Measurements from ENCODE around the gene TENM4.

TENM4 gene

GRCh38 chr11:78664636-78665035 lies 776.2 kb downstream of the TENM4 start:
- no peaks in the 10 kb centered on the region for H3K27me3 ChIP-seq (ENCODE audit: low read depth)
- H3K36me3 ChIP-seq (replicated peaks) = no peaks in the 10 kb centered on the region
- no peaks in the 10 kb centered on the region for H3K9me3 ChIP-seq
- no peak overlapping the region for H3K4me3 ChIP-seq
- in situ Hi-C loops (cut with MboI; ENCODE audit: low sequenced_read_pairs) = no loop called here
- H3K4me1 ChIP-seq = no peaks in the 10 kb centered on the region; the same call in 1 of the 2 replicates
- DNase-seq (ENCODE audit: low spot score in 2 of 2) = peak in 1 of 2 experiments; percentile 42

- Histone ChIP-seq H3K4me3 (no peak overlapping the region), H3K9me3 (no peaks in the 10 kb centered on the region)
- in situ Hi-C loops (cut with MboI; ENCODE audit: low sequenced_read_pairs) = no loop called here
Measured at GRCh38 chr11:78662811-78663210, 778.0 kb downstream of the TENM4 start.

GRCh38 chr11:78660471-78660870 lies 780.4 kb downstream of the TENM4 start:
- Histone ChIP-seq H3K4me3 (no peak overlapping the region), H3K9me3 (no peaks in the 10 kb centered on the region), H3K4me1 (no peaks in the 10 kb centered on the region; the same call in 1 of the 2 replicates), H3K27me3 (ENCODE audit: low read depth) (no peaks in the 10 kb centered on the region), H3K36me3 (replicated peaks) (no peaks in the 10 kb centered on the region)
- in situ Hi-C loops (cut with MboI; ENCODE audit: low sequenced_read_pairs) = no loop called here
- peak in 1 of 2 experiments; percentile 1 for DNase-seq (ENCODE audit: low spot score in 2 of 2)

More at GRCh38 chr11:78662811-78663210, 778.0 kb downstream of the TENM4 start:
- H3K27me3 ChIP-seq (ENCODE audit: low read depth) = no peaks in the 10 kb centered on the region
- no peaks in the 10 kb centered on the region; the same call in 1 of the 2 replicates for H3K4me1 ChIP-seq
- DNase-seq (ENCODE audit: low spot score in 2 of 2) = no peak
- no peaks in the 10 kb centered on the region for H3K36me3 ChIP-seq (replicated peaks)

- DNase-seq (ENCODE audit: low spot score in 2 of 2) = peak in 1 of 2 experiments; percentile 7
- no peaks in the 10 kb centered on the region for H3K9me3 ChIP-seq
- H3K36me3 ChIP-seq (replicated peaks) = no peaks in the 10 kb centered on the region
- no peak overlapping the region for H3K4me3 ChIP-seq
- no peaks in the 10 kb centered on the region; the same call in 1 of the 2 replicates for H3K4me1 ChIP-seq
- H3K27me3 ChIP-seq (ENCODE audit: low read depth) = no peaks in the 10 kb centered on the region
- in situ Hi-C loops (cut with MboI; ENCODE audit: low sequenced_read_pairs) = no loop called here
Measured at GRCh38 chr11:78659326-78660270, 781.2 kb downstream of the TENM4 start.

- H3K9me3 ChIP-seq = no peaks in the 10 kb centered on the region
- in situ Hi-C loops (cut with MboI; ENCODE audit: low sequenced_read_pairs) = no loop called here
- H3K36me3 ChIP-seq (replicated peaks) = no peaks in the 10 kb centered on the region
- no peak overlapping the region for H3K4me3 ChIP-seq
- no peaks in the 10 kb centered on the region for H3K4me1 ChIP-seq
- no peaks in the 10 kb centered on the region for H3K27me3 ChIP-seq (ENCODE audit: low read depth)
- no peak for DNase-seq (ENCODE audit: low spot score in 2 of 2)
Measured at GRCh38 chr11:78657968-78658839, 782.6 kb downstream of the TENM4 start.

- no peaks in the 10 kb centered on the region for H3K27me3 ChIP-seq (ENCODE audit: low read depth)
- H3K4me1 ChIP-seq = no peaks in the 10 kb centered on the region
- no peak for DNase-seq (ENCODE audit: low spot score in 2 of 2)
- in situ Hi-C loops (cut with MboI; ENCODE audit: low sequenced_read_pairs) = no loop called here
- H3K36me3 ChIP-seq (replicated peaks) = no peaks in the 10 kb centered on the region
- no peak overlapping the region for H3K4me3 ChIP-seq
- no peaks in the 10 kb centered on the region for H3K9me3 ChIP-seq
Measured at GRCh38 chr11:78657441-78657840, 783.4 kb downstream of the TENM4 start.

- no peaks in the 10 kb centered on the region for H3K27me3 ChIP-seq (ENCODE audit: low read depth)
- in situ Hi-C loops (cut with MboI; ENCODE audit: low sequenced_read_pairs) = no loop called here
- no peaks in the 10 kb centered on the region for H3K4me1 ChIP-seq
- H3K4me3 ChIP-seq = no peak overlapping the region
- no peak for DNase-seq (ENCODE audit: low spot score in 2 of 2)
- H3K9me3 ChIP-seq = no peaks in the 10 kb centered on the region
- H3K36me3 ChIP-seq (replicated peaks) = no peaks in the 10 kb centered on the region
Measured at GRCh38 chr11:78656984-78657383, 783.8 kb downstream of the TENM4 start.

GRCh38 chr11:78656327-78656726 lies 784.5 kb downstream of the TENM4 start:
- H3K27me3 ChIP-seq (ENCODE audit: low read depth) = no peaks in the 10 kb centered on the region
- H3K9me3 ChIP-seq = no peaks in the 10 kb centered on the region
- no peaks in the 10 kb centered on the region for H3K36me3 ChIP-seq (replicated peaks)
- no peaks in the 10 kb centered on the region for H3K4me1 ChIP-seq
- no peak for DNase-seq (ENCODE audit: low spot score in 2 of 2)
- in situ Hi-C loops (cut with MboI; ENCODE audit: low sequenced_read_pairs) = no loop called here
- H3K4me3 ChIP-seq = no peak overlapping the region

- Histone ChIP-seq H3K4me1 (no peaks in the 10 kb centered on the region), H3K36me3 (replicated peaks) (no peaks in the 10 kb centered on the region), H3K4me3 (no peak overlapping the region), H3K9me3 (no peaks in the 10 kb centered on the region), H3K27me3 (ENCODE audit: low read depth) (no peaks in the 10 kb centered on the region)
- DNase-seq (ENCODE audit: low spot score in 2 of 2) = no peak
- in situ Hi-C loops (cut with MboI; ENCODE audit: low sequenced_read_pairs) = no loop called here
Measured at GRCh38 chr11:78655561-78655960, 785.3 kb downstream of the TENM4 start.

GRCh38 chr11:78654866-78655265 lies 786.0 kb downstream of the TENM4 start:
- in situ Hi-C loops (cut with MboI; ENCODE audit: low sequenced_read_pairs) = no loop called here
- DNase-seq (ENCODE audit: low spot score in 2 of 2) = no peak

GRCh38 chr11:78654071-78654470 lies 786.8 kb downstream of the TENM4 start:
- H3K27me3 ChIP-seq (ENCODE audit: low read depth) = no peaks in the 10 kb centered on the region
- DNase-seq (ENCODE audit: low spot score in 2 of 2) = no peak
- H3K4me3 ChIP-seq = no peak overlapping the region
- H3K36me3 ChIP-seq (replicated peaks) = no peaks in the 10 kb centered on the region
- no peaks in the 10 kb centered on the region for H3K4me1 ChIP-seq
- in situ Hi-C loops (cut with MboI; ENCODE audit: low sequenced_read_pairs) = no loop called here
- no peaks in the 10 kb centered on the region for H3K9me3 ChIP-seq

More at GRCh38 chr11:78654866-78655265, 786.0 kb downstream of the TENM4 start:
- Histone ChIP-seq H3K27me3 (ENCODE audit: low read depth) (no peaks in the 10 kb centered on the region), H3K9me3 (no peaks in the 10 kb centered on the region), H3K36me3 (replicated peaks) (no peaks in the 10 kb centered on the region), H3K4me1 (no peaks in the 10 kb centered on the region), H3K4me3 (no peak overlapping the region)

- DNase-seq (ENCODE audit: low spot score in 2 of 2) = no peak
- Histone ChIP-seq H3K4me1 (no peaks in the 10 kb centered on the region), H3K4me3 (no peak overlapping the region), H3K27me3 (ENCODE audit: low read depth) (no peaks in the 10 kb centered on the region), H3K36me3 (replicated peaks) (no peaks in the 10 kb centered on the region), H3K9me3 (no peaks in the 10 kb centered on the region)
- in situ Hi-C loops (cut with MboI; ENCODE audit: low sequenced_read_pairs) = no loop called here
Measured at GRCh38 chr11:78653294-78653909, 787.4 kb downstream of the TENM4 start.

- no peaks in the 10 kb centered on the region for H3K27me3 ChIP-seq (ENCODE audit: low read depth)
- no peaks in the 10 kb centered on the region for H3K36me3 ChIP-seq (replicated peaks)
- H3K4me1 ChIP-seq = no peaks in the 10 kb centered on the region
- H3K9me3 ChIP-seq = no peaks in the 10 kb centered on the region
- DNase-seq (ENCODE audit: low spot score in 2 of 2) = no peak
- in situ Hi-C loops (cut with MboI; ENCODE audit: low sequenced_read_pairs) = no loop called here
- no peak overlapping the region for H3K4me3 ChIP-seq
Measured at GRCh38 chr11:78652843-78653239, 788.0 kb downstream of the TENM4 start.

All from HAP-1 (cell line).